Vagina (tissue), 2 donors: ENCODE results near the gene ADARB2. TPM values are rescaled to one million over a fixed set of nuclear protein-coding genes. Genes with fewer than 3 reads are reported as not detected.

Experiments
- DNase-seq, 2 donors: peaks; one replicate each; pipeline ENCODE4 v3.0.0-alpha.2; 2017; ENCODE audit errors: extremely low spot score in 2 of 2
- H3K27ac ChIP-seq: fragments of 200-600 bp; sonication (generic); one replicate; pipeline ENCODE4 v1.5.1; 2019
- H3K27me3 ChIP-seq: fragments of 200-600 bp; sonication (generic); one replicate; pipeline ENCODE4 v1.5.1; 2019
- H3K36me3 ChIP-seq, 2 donors: fragments of 200-600 bp; sonication (generic); one replicate each; pipeline ENCODE4 v1.5.1; 2017 to 2019
- H3K4me1 ChIP-seq: fragments of 200-600 bp; sonication (generic); one replicate; pipeline ENCODE4 v1.5.1; 2019
- H3K4me3 ChIP-seq, 2 donors: fragments of 200-600 bp; sonication (generic); 1 replicate in 1 of 2; 2 replicates in 1 of 2; pipeline ENCODE4 v1.5.1; 2016 to 2019
- H3K9me3 ChIP-seq: fragments of 200-600 bp; sonication (generic); one replicate; pipeline ENCODE4 v1.5.1; 2019
- POLR2A ChIP-seq, 2 donors: fragments of 450-650 bp; IDR thresholded peaks; one replicate each; pipeline ENCODE4 v1.6.1; 2017; ENCODE audit warnings: antibody characterized with exemption in 2 of 2, mild to moderate bottlenecking in 2 of 2, moderate library complexity in 2 of 2
- POLR2AphosphoS5 ChIP-seq, 2 donors: sonication (generic); formaldehyde crosslinking; IDR thresholded peaks; one replicate each; pipeline ENCODE4 v1.9.0; 2017; ENCODE audit warnings: antibody characterized with exemption in 2 of 2, mild to moderate bottlenecking in 2 of 2, low read depth in 1 of 2; ENCODE audit not compliant: insufficient read depth in 1 of 2
- intact Hi-C: fragments of 100-400 bp; cut with DNase I; formaldehyde crosslinking; loops from one replicate; pipeline ENCODE4 v1.15.1; 2023
- total RNA-seq: library from RNA; depleted of rRNA; stranded (reverse); fragments of >200 nt; gene quantifications from one replicate; pipeline ENCODE4 v1.2.3, GENCODE V29; 2016
- TF ChIP-seq, protein P1 (sequence below), 3 experiments: fragments of 450-650 bp in 2 of 3; fragments of 200-600 bp in 1 of 3; sonication (generic) in 1 of 3; IDR thresholded peaks; one replicate each; pipeline ENCODE4 v1.5.1; 2017 to 2019; ENCODE audit warnings: antibody characterized with exemption in 3 of 3, mild to moderate bottlenecking in 2 of 3, moderate library complexity in 2 of 3

The ADARB2 gene
- total RNA-seq, 1 donor from 2014 or later = 3.4 TPM

GRCh38 chr10:1404323-1405260 lies 332.7 kb downstream of the ADARB2 start:
- TF ChIP-seq POLR2AphosphoS5 (IDR thresholded peaks at IDR 0.05; ENCODE audit: insufficient read depth in 1 of 2, low read depth in 1 of 2) = no peak
- TF ChIP-seq, protein P1, sequence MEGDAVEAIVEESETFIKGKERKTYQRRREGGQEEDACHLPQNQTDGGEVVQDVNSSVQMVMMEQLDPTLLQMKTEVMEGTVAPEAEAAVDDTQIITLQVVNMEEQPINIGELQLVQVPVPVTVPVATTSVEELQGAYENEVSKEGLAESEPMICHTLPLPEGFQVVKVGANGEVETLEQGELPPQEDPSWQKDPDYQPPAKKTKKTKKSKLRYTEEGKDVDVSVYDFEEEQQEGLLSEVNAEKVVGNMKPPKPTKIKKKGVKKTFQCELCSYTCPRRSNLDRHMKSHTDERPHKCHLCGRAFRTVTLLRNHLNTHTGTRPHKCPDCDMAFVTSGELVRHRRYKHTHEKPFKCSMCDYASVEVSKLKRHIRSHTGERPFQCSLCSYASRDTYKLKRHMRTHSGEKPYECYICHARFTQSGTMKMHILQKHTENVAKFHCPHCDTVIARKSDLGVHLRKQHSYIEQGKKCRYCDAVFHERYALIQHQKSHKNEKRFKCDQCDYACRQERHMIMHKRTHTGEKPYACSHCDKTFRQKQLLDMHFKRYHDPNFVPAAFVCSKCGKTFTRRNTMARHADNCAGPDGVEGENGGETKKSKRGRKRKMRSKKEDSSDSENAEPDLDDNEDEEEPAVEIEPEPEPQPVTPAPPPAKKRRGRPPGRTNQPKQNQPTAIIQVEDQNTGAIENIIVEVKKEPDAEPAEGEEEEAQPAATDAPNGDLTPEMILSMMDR (IDR thresholded peaks at IDR 0.05) = no peak
- no peak for TF ChIP-seq POLR2A (IDR thresholded peaks at IDR 0.05)
- no peak overlapping the region for H3K27ac ChIP-seq
- no peak overlapping the region for H3K4me3 ChIP-seq
- no peaks in the 10 kb centered on the region for H3K27me3 ChIP-seq
- H3K4me1 ChIP-seq = no peaks in the 10 kb centered on the region
- DNase-seq = peak; percentile 58 to 82
- no peaks in the 10 kb centered on the region for H3K9me3 ChIP-seq
- intact Hi-C loops = no loop called here
- no peaks in the 10 kb centered on the region for H3K36me3 ChIP-seq

GRCh38 chr10:1403508-1404322 lies 333.6 kb downstream of the ADARB2 start:
- Histone ChIP-seq H3K4me1 (no peaks in the 10 kb centered on the region), H3K36me3 (no peaks in the 10 kb centered on the region), H3K9me3 (no peaks in the 10 kb centered on the region), H3K4me3 (no peak overlapping the region), H3K27ac (no peak overlapping the region), H3K27me3 (no peaks in the 10 kb centered on the region)
- DNase-seq = peak; percentile 61 to 78
- intact Hi-C loops = no loop called here
- TF ChIP-seq POLR2A (IDR thresholded peaks at IDR 0.05) = no peak
- TF ChIP-seq, protein P1 (IDR thresholded peaks at IDR 0.05) = no peak
- TF ChIP-seq POLR2AphosphoS5 (IDR thresholded peaks at IDR 0.05; ENCODE audit: insufficient read depth in 1 of 2, low read depth in 1 of 2) = no peak

DNA sequence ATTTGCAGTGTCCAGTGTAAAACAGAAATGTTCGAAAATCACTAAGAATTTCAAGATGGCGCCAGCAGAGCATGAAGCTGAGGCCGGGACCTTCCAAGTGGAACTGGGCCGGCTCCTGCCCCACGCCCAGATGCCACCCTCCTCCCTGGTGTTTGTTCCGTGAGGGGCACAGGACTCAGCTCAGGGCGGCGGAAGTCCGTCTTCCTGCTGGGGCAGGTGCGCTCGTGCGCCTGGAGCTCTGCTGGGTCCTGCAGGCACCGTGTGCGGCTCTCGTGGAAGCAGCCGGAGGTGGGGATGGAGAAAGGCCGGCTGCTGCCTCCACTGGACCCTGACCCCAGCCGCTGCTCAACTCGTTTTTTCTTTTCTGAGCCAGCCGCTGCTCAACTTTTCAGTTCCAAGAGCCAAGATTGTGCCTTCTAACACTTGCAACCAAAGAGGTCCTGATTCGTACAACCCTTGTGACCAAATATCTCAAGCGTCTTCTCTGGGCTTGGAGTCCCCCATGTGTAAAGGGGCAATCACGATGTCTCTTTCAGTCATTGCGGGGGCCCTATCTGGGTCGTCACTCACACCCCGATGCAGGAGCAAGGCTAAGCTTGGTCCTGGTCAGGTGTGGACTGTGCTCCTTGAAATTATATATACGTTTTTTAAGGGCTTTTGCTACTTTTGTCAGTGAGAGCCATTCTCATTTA lies 334.4 kb downstream of the ADARB2 start:
- Histone ChIP-seq H3K36me3 (no peaks in the 10 kb centered on the region), H3K9me3 (no peaks in the 10 kb centered on the region), H3K27ac (no peak overlapping the region), H3K27me3 (no peaks in the 10 kb centered on the region), H3K4me1 (no peaks in the 10 kb centered on the region), H3K4me3 (no peak overlapping the region)
- TF ChIP-seq, protein P1 (IDR thresholded peaks at IDR 0.05) = no peak
- TF ChIP-seq POLR2A (IDR thresholded peaks at IDR 0.05) = no peak
- TF ChIP-seq POLR2AphosphoS5 (IDR thresholded peaks at IDR 0.05; ENCODE audit: insufficient read depth in 1 of 2, low read depth in 1 of 2) = no peak
- peak; percentile 37 to 55 for DNase-seq
- intact Hi-C loops = no loop called here

DNA sequence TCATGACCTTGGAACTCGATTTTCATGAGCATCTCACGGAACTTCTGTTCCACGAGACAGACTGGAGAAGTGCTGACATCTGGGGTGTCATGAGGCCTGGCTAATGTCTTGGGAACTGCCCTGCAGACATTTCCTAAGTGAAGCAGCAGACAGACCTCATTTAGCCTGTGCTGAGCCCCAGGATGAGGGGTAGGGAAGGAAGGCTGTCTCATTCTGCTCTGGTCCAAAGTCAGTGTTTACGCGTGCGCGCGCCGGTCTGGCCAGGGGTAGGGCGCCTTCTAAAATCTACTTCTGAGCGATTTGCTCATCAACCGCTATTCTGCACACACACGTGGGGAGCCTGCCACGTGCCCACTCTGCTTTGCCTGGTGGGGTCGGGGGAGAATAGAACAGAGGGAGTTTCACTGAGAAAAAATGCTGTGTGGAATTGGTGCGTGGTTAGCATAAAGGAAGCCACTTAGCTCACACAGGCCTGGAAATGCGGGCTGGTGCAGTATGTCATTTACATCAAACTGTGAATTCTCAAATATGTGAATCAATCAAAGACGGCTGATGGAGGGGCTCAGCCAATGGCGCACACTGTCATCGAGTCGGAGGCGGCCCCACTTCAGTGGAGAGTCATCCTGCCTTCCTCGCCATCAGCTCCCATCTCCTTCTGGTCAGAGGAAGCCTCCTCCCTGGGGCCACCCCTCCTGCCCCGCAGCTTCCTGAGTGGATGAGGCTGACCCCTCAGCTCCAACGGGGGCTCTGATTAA lies 335.1 kb downstream of the ADARB2 start:
- peak; percentile 56 to 67 for DNase-seq
- intact Hi-C loops = no loop called here
- no peak overlapping the region for H3K27ac ChIP-seq
- H3K36me3 ChIP-seq = no peaks in the 10 kb centered on the region
- no peaks in the 10 kb centered on the region for H3K9me3 ChIP-seq
- TF ChIP-seq POLR2AphosphoS5 (IDR thresholded peaks at IDR 0.05; ENCODE audit: insufficient read depth in 1 of 2, low read depth in 1 of 2) (no peak), POLR2A (IDR thresholded peaks at IDR 0.05) (no peak)
- TF ChIP-seq, protein P1 (IDR thresholded peaks at IDR 0.05) = no peak
- no peaks in the 10 kb centered on the region for H3K27me3 ChIP-seq
- H3K4me3 ChIP-seq = no peak overlapping the region
- no peaks in the 10 kb centered on the region for H3K4me1 ChIP-seq
